GM12878 (cell line): ENCODE data around the gene SCUBE3. TPM values are rescaled to one million over a fixed set of nuclear protein-coding genes. Genes with fewer than 3 reads are reported as not detected.
A peak's percentile ranks its signal among the peaks of the same experiment; 100 is the strongest.

Experiments used
- ATAC-seq: fragments of 200-7000 bp; cut with Tn5 transposase; 3 replicates; pipeline ENCODE4 v1.9.1; 2020; ENCODE audit warnings: mild to moderate bottlenecking, moderate library complexity
- BruUV-seq: library from RNA; stranded (reverse); fragments of 400-500 nt; replicated peaks from 2 replicates; lab custom pipeline; 2021; lab: Mats Ljungman, UMichigan
- CTCF ChIA-PET: fragments of 300-600 bp; sonication (Branson Sonifier 250); formaldehyde crosslinking; extraction: SDS; loops from one replicate; lab custom pipeline; 2021; ENCODE audit warnings: inconsistent platforms; lab: Yijun Ruan, JAX
- POLR2A ChIA-PET: fragments of 350-600 bp; formaldehyde crosslinking; extraction: SDS; loops from one replicate; lab custom pipeline; 2021; ENCODE audit warnings: inconsistent platforms; lab: Charles Lee
- RAD21 ChIA-PET: fragments of 300-600 bp; sonication (Branson Sonifier 250); formaldehyde crosslinking; loops from one replicate; lab custom pipeline; 2023; ENCODE audit warnings: antibody characterized with exemption; ENCODE audit not compliant: unreplicated experiment; lab: Charles Lee
- SMC1A ChIA-PET: fragments of 300-600 bp; sonication (Branson Sonifier 250); formaldehyde crosslinking; loops from one replicate; lab custom pipeline; 2023; ENCODE audit not compliant: unreplicated experiment, uncharacterized antibody; lab: Charles Lee
- DNase-seq: peaks from one replicate; pipeline ENCODE4 v3.0.0-alpha.2; 2011; ENCODE audit warnings: low read depth, low spot score
- FAIRE-seq: peaks from 3 replicates; lab custom pipeline; 2011; peaks lifted over from hg19 to GRCh38; lab: Jason Lieb, UNC
- H2AFZ ChIP-seq: 2 replicates; pipeline ENCODE4 v1.6.0; 2011; ENCODE audit warnings: low read depth, low read length, control low read depth; ENCODE audit not compliant: control insufficient read depth
- H3K27ac ChIP-seq: 2 replicates; pipeline ENCODE4 v1.5.1; 2011; ENCODE audit warnings: control low read depth; ENCODE audit not compliant: control insufficient read depth, insufficient read depth
- H3K27me3 ChIP-seq, 2 experiments: replicated peaks in 1 of 2; 2 replicates each; pipeline versions ENCODE4 v1.6.0 to v1.6.1; 2011; ENCODE audit warnings: low read length in 1 of 2; ENCODE audit not compliant: control insufficient read depth in 2 of 2, insufficient read depth in 2 of 2
- H3K36me3 ChIP-seq, 2 experiments: 2 replicates each; pipeline ENCODE4 v1.5.1; 2011; ENCODE audit warnings: low read length in 1 of 2; ENCODE audit not compliant: control insufficient read depth in 2 of 2, insufficient read depth in 2 of 2
- H3K4me1 ChIP-seq: 2 replicates; pipeline ENCODE4 v1.6.1; 2011; ENCODE audit warnings: mild to moderate bottlenecking, low read length, moderate library complexity, mixed read lengths; ENCODE audit not compliant: control insufficient read depth, insufficient read depth
- H3K4me2 ChIP-seq: 2 replicates; pipeline ENCODE4 v1.6.0; 2011; ENCODE audit warnings: control low read depth; ENCODE audit not compliant: control insufficient read depth, insufficient read depth
- H3K4me3 ChIP-seq: fragments of 200-600 bp; sonication (generic); 2 replicates; pipeline ENCODE4 v1.5.1; 2016
- H3K79me2 ChIP-seq: 2 replicates; pipeline ENCODE4 v1.6.0; 2011; ENCODE audit warnings: low read length; ENCODE audit not compliant: control insufficient read depth, insufficient read depth
- H3K9ac ChIP-seq: 2 replicates; pipeline ENCODE4 v1.8.0; 2011; ENCODE audit warnings: low read length, control low read depth, mixed read lengths; ENCODE audit not compliant: control insufficient read depth, insufficient read depth
- H3K9me3 ChIP-seq: replicated peaks from 3 replicates; pipeline ENCODE4 v1.5.1; 2011; ENCODE audit warnings: mild to moderate bottlenecking, low read length; ENCODE audit not compliant: control insufficient read depth, insufficient read depth
- H4K20me1 ChIP-seq: 2 replicates; pipeline ENCODE4 v1.6.0; 2011; ENCODE audit not compliant: control insufficient read depth, insufficient read depth
- ATF7 ChIP-seq: fragments of 450-650 bp; IDR thresholded peaks from 2 replicates; pipeline ENCODE4 v1.6.1; 2016; ENCODE audit warnings: low read depth, mild to moderate bottlenecking
- CEBPB ChIP-seq, 2 experiments: fragments of 150-350 bp in 1 of 2; IDR thresholded peaks; 2 replicates each; pipeline ENCODE4 v1.6.1; 2012 to 2014; ENCODE audit warnings: low read depth in 2 of 2, low read length in 2 of 2, borderline replicate concordance in 1 of 2, inconsistent platforms in 1 of 2
- HDAC2 ChIP-seq: fragments of 200-600 bp; sonication (generic); IDR thresholded peaks from 2 replicates; pipeline ENCODE4 v1.6.1; 2017
- IKZF1 ChIP-seq: fragments of 450-650 bp; conservative IDR thresholded peaks from 2 replicates; pipeline ENCODE4 v1.6.1; 2017; ENCODE audit warnings: antibody characterized with exemption, mild to moderate bottlenecking
- MLLT1 ChIP-seq: fragments of 450-650 bp; IDR thresholded peaks from 2 replicates; pipeline ENCODE4 v1.6.1; 2016; ENCODE audit warnings: mild to moderate bottlenecking
- RELA ChIP-seq: fragments of 450-650 bp; IDR thresholded peaks from 2 replicates; pipeline ENCODE4 v1.8.0; 2014; ENCODE audit warnings: borderline replicate concordance; ENCODE audit not compliant: partially characterized antibody
- ZBTB40 ChIP-seq: fragments of 450-650 bp; IDR thresholded peaks from 2 replicates; pipeline ENCODE4 v1.6.1; 2016; ENCODE audit warnings: mild to moderate bottlenecking, moderate library complexity, borderline replicate concordance
- ZNF24 ChIP-seq: fragments of 450-650 bp; IDR thresholded peaks from 2 replicates; pipeline ENCODE4 v1.6.1; 2017; ENCODE audit warnings: antibody characterized with exemption, mild to moderate bottlenecking
- WGBS: methylation state at CpG from one replicate; pipeline ENCODE4 v1.1.6; 2016; ENCODE audit warnings: low lambda C conversion rate; ENCODE audit not compliant: insufficient replicate concordance, insufficient coverage; ENCODE audit errors: missing lambda C conversion rate; 5-methylcytosine and 5-hydroxymethylcytosine counted together
- in situ Hi-C: fragments of 300-500 bp; cut with MboI; formaldehyde crosslinking; loops from 9 replicates; pipeline ENCODE4 v1.14.3; 2018; ENCODE audit warnings: mixed read lengths
- intact Hi-C: fragments of 100-400 bp; cut with micrococcal nuclease; formaldehyde crosslinking; loops from one replicate; pipeline ENCODE4 v1.14.2; 2022; ENCODE audit not compliant: unreplicated experiment
- polyA plus RNA-seq, 11 experiments: library from polyadenylated mRNA; depleted of rRNA in 4 of 11; unstranded in 6 of 11; stranded (reverse) in 5 of 11; fragments of >200 nt; fragmentation: Nextera tagmentation in 4 of 11; fragmentation: Illumina TruSeq in 1 of 11; extraction: Ambion mirVana in 4 of 11; extraction: Trizol in 1 of 11; gene quantifications; 1 replicate in 1 of 11; 2 replicates in 10 of 11; pipeline versions ENCODE4 v1.2.1 to v1.2.3, GENCODE V29; 2011 to 2016; ENCODE audit warnings: inconsistent platforms in 2 of 11, missing spikeins in 2 of 11, low read depth in 1 of 11
- total RNA-seq, 4 experiments: library from RNA; depleted of rRNA in 3 of 4; stranded (reverse); fragments of >200 nt in 3 of 4; fragmentation: Illumina TruSeq in 1 of 4; extraction: Trizol in 1 of 4; gene quantifications; 2 replicates each; pipeline versions ENCODE4 v1.2.1 to v1.2.3, GENCODE V29; 2013 to 2021

SCUBE3 gene
- total and polyA plus RNA-seq, 10 of the 15 experiments (the other 5 are each of a cell fraction or from before 2014, with no cell fraction given): under 0.01 to 0.20 (median 0.07) TPM; not detected in 4

- peak overlapping the region; percentile 70 for H3K4me3 ChIP-seq
- H3K36me3 ChIP-seq: no peaks in the 10 kb centered on the region
- intact Hi-C loops: no loop called here
- no peaks in the 10 kb centered on the region; the same call in 1 of the 2 replicates for H3K4me1 ChIP-seq
- DNase-seq (no peak), FAIRE-seq (no peak), ATAC-seq (no peak)
- H3K9ac ChIP-seq: peak overlapping the region; percentile 84
- peak overlapping the region; percentile 87 for H3K4me2 ChIP-seq
- no peak for TF ChIP-seq ATF7
- TF ChIP-seq HDAC2: no peak
- BruUV-seq: TSS peak; percentile 75
- no peak overlapping the region for H3K27ac ChIP-seq
- 66% methylated on average over 7 of the region's 7 CpGs for WGBS
- no peak overlapping the region for H2AFZ ChIP-seq
- POLR2A ChIA-PET: interaction anchor here (0.7 to 2.9 kb wide), 4 partner anchors 9 to 466 kb away, joined by 3 to 10 read pairs (median 6); no protein-coding TSS in a partner anchor
- in situ Hi-C loops: no loop called here
- no peaks in the 10 kb centered on the region for H3K27me3 ChIP-seq
- RAD21 ChIA-PET: interaction anchor here (1.0 to 1.7 kb wide), 3 partner anchors 40 to 45 kb away, joined by 3 to 9 read pairs (median 5); no protein-coding TSS in a partner anchor
- no peaks in the 10 kb centered on the region for H4K20me1 ChIP-seq
- SMC1A ChIA-PET: interaction anchor here (0.9 to 1.3 kb wide), 4 partner anchors 10 to 43 kb away, joined by 3 read pairs; no protein-coding TSS in a partner anchor
- CTCF ChIA-PET: interaction anchor here (0.8 to 5.0 kb wide), 8 partner anchors 11 to 192 kb away, joined by 3 to 52 read pairs (median 6); partner anchors contain the start of gene DEF6
- peaks cover 23% of the 10 kb centered on the region for H3K79me2 ChIP-seq
- no peaks in the 10 kb centered on the region for H3K9me3 ChIP-seq
Observed at GRCh38 chr6:35258336-35258735, 44.6 kb downstream of the SCUBE3 start.

DNA sequence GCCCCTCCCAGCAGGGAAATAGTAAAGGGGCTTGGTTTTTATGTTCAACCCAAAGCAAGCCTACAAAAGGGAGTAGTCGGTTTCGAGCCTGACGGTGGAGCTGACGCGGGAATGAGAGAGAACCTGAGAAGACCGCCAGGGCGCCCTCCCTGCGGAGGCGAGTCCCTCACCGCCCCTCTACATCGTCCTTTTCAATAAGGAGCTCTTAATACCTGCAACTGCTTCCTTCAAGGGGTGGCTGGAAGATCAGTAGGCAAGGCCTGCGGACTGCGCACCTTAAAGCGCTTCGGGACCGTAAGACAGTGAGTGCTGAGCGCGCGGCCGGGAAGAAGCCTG, 45.1 kb downstream of the SCUBE3 start:
- CTCF ChIA-PET: interaction anchor here (0.9 to 5.0 kb wide), 8 partner anchors 11 to 191 kb away, joined by 3 to 52 read pairs (median 6); partner anchors contain the start of gene DEF6
- FAIRE-seq (no peak), ATAC-seq (peak; percentile 23), DNase-seq (no peak)
- intact Hi-C loops (no loop called here), in situ Hi-C loops (no loop called here)
- peaks cover 23% of the 10 kb centered on the region for H3K79me2 ChIP-seq
- SMC1A ChIA-PET: interaction anchor here (0.7 to 1.3 kb wide), 4 partner anchors 10 to 362 kb away, joined by 3 read pairs; no protein-coding TSS in a partner anchor
- peak overlapping the region; percentile 70 for H3K4me3 ChIP-seq
- no peaks in the 10 kb centered on the region; the same call in 1 of the 2 replicates for H3K4me1 ChIP-seq
- H4K20me1 ChIP-seq: no peaks in the 10 kb centered on the region
- peak overlapping the region; percentile 84 for H3K9ac ChIP-seq
- no peaks in the 10 kb centered on the region for H3K9me3 ChIP-seq
- POLR2A ChIA-PET: interaction anchor here (0.9 to 2.9 kb wide), 6 partner anchors 9 to 45 kb away, joined by 3 to 10 read pairs (median 5); partner anchors contain the start of gene DEF6
- peak overlapping the region; percentile 87 for H3K4me2 ChIP-seq
- H2AFZ ChIP-seq: peak overlapping the region; percentile 99
- no peaks in the 10 kb centered on the region for H3K27me3 ChIP-seq
- no peaks in the 10 kb centered on the region for H3K36me3 ChIP-seq
- TF ChIP-seq IKZF1: no peak
- no peak for TF ChIP-seq ZBTB40
- TF ChIP-seq CEBPB (IDR thresholded peaks at IDR 0.05; ENCODE audit: borderline replicate concordance in 1 of 2, low read depth in 2 of 2, low read length in 2 of 2): no peak
- no peak for TF ChIP-seq ZNF24
- TF ChIP-seq RELA: no peak
- TF ChIP-seq MLLT1: no peak
- no peak for TF ChIP-seq ATF7
- H3K27ac ChIP-seq: peak overlapping the region; percentile 85
- RAD21 ChIA-PET: interaction anchor here (1.0 to 1.7 kb wide), 5 partner anchors 40 to 69 kb away, joined by 3 to 9 read pairs (median 5); no protein-coding TSS in a partner anchor
- 1% methylated on average over 20 of the region's 20 CpGs for WGBS
- BruUV-seq: no TSS peak
